22Rv1 (cell line): ENCODE results near the gene MCUB.

Experiments
- CTCF ChIP-seq: fragments of 450-650 bp; IDR thresholded peaks from 2 replicates; pipeline ENCODE4 v1.5.1; 2017; ENCODE audit warnings: mild to moderate bottlenecking
- ZFX ChIP-seq: fragments of 450-650 bp; IDR thresholded peaks from 2 replicates; pipeline ENCODE4 v1.6.1; 2017; ENCODE audit warnings: antibody characterized with exemption, borderline replicate concordance

- TF ChIP-seq CTCF = no peak
- TF ChIP-seq ZFX = no peak
Observed at GRCh38 chr4:109592367-109592766, 32.3 kb downstream of the MCUB start.
